DOHH2 (cell line): ENCODE measurements around the gene AEBP2.

Experiments used
- CTCF ChIP-seq: fragments of 200-600 bp; sonication (generic); IDR thresholded peaks from one replicate; pipeline ENCODE4 v1.5.1; 2014; ENCODE audit warnings: antibody characterized with exemption, mild to moderate bottlenecking, low read depth, low read length; ENCODE audit not compliant: poor library complexity, severe bottlenecking
- EZH2phosphoT487 ChIP-seq: fragments of 200-600 bp; sonication (generic); IDR thresholded peaks from 2 replicates; pipeline ENCODE4 v1.6.1; 2017; ENCODE audit warnings: borderline replicate concordance, mild to moderate bottlenecking, antibody characterized with exemption, low read length, moderate library complexity, mixed read lengths

GRCh38 chr12:19390051-19390598, 49.2 kb upstream of the AEBP2 start:
- TF ChIP-seq CTCF (no peak), EZH2phosphoT487 (no peak)
